ENCODE measurements around the gene DUOXA1. TPM values are rescaled to one million over a fixed set of nuclear protein-coding genes. Genes with fewer than 3 reads are reported as not detected.

DUOXA1 gene
- total RNA-seq, 2 donors from 2014 or later, result 17.6 to 38.8 TPM

DNA sequence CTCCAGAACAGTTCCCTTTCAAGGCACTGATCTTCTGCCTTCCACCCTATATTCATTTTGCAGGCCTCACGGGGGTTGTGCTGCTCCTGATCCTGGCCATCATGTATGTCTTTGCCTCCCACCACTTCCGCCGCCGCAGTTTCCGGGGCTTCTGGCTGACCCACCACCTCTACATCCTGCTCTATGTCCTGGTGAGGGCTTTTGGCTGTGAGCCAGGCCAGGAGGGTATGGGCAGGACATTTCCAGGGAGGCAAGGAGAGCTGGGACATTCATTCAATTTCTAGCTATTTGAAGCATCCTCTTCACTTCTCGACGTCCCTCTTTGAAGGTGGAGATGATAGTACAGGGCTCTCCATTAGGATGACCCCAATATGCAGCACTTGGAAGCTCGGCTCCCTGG lies 26.1 kb upstream of the DUOXA1 start:
- Histone ChIP-seq H3K4me3 (no peak overlapping the region), H3K36me3 (no peaks in the 10 kb centered on the region), H3K9me3 (no peaks in the 10 kb centered on the region), H3K27me3 (replicated peaks; ENCODE audit: insufficient read depth) (no peaks in the 10 kb centered on the region), H3K27ac (no peak overlapping the region), H3K4me1 (replicated peaks) (no peaks in the 10 kb centered on the region)
- intact Hi-C loops (cut with DNase I), result no loop called here
- TF ChIP-seq, protein P1, sequence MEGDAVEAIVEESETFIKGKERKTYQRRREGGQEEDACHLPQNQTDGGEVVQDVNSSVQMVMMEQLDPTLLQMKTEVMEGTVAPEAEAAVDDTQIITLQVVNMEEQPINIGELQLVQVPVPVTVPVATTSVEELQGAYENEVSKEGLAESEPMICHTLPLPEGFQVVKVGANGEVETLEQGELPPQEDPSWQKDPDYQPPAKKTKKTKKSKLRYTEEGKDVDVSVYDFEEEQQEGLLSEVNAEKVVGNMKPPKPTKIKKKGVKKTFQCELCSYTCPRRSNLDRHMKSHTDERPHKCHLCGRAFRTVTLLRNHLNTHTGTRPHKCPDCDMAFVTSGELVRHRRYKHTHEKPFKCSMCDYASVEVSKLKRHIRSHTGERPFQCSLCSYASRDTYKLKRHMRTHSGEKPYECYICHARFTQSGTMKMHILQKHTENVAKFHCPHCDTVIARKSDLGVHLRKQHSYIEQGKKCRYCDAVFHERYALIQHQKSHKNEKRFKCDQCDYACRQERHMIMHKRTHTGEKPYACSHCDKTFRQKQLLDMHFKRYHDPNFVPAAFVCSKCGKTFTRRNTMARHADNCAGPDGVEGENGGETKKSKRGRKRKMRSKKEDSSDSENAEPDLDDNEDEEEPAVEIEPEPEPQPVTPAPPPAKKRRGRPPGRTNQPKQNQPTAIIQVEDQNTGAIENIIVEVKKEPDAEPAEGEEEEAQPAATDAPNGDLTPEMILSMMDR (IDR thresholded peaks at IDR 0.05), result no peak
- TF ChIP-seq POLR2AphosphoS5 (IDR thresholded peaks at IDR 0.05) (no peak), POLR2A (IDR thresholded peaks at IDR 0.05) (no peak)
- no peak for DNase-seq (ENCODE audit: low spot score)
- WGBS, result 90% methylated on average over 8 of the region's 8 CpGs

DNA sequence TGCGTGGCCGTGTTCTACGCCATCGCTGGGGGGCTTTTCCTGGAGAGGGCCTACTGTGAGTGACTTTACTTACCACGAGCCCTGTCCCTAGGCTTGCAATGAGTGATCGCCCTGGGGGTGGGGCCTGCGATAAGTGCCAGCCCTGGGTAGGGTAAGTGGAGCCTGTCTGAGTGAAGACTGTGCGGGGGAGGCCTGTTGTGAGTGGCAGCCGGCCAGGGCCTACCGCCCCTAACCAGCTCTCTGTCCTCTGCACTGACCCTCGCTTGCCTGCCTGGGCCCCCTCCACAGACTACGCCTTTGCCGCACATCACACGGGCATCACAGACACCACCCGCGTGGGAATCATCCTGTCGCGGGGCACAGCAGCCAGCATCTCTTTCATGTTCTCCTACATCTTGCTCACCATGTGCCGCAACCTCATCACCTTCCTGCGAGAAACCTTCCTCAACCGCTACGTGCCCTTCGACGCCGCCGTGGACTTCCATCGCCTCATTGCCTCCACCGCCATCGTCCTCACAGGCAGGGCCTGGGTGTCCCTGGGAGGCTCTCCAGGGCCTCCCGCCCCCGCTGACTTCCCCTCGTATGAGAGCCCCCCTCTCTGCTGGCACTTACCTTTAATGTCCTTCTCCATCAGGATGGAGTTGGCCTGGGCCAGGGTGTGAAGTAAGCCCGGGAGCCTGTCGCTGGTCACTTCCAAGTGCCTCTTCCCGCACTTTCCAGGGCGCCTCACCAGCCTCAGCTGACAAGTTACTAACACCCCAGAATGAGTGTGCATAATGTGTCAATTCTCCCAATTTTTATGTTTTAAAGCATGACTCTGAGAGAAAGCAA lies 22.5 kb upstream of the DUOXA1 start:
- Histone ChIP-seq H3K4me3 (no peak overlapping the region), H3K9me3 (no peaks in the 10 kb centered on the region), H3K4me1 (replicated peaks) (no peaks in the 10 kb centered on the region), H3K36me3 (no peaks in the 10 kb centered on the region), H3K27me3 (replicated peaks; ENCODE audit: insufficient read depth) (no peaks in the 10 kb centered on the region), H3K27ac (no peak overlapping the region)
- intact Hi-C loops (cut with DNase I), result no loop called here
- TF ChIP-seq, protein P1 (IDR thresholded peaks at IDR 0.05), result no peak
- TF ChIP-seq POLR2A (IDR thresholded peaks at IDR 0.05), result no peak
- TF ChIP-seq POLR2AphosphoS5 (IDR thresholded peaks at IDR 0.05), result no peak
- 93% methylated on average over 36 of the region's 36 CpGs for WGBS
- no peak for DNase-seq (ENCODE audit: low spot score)

DNA sequence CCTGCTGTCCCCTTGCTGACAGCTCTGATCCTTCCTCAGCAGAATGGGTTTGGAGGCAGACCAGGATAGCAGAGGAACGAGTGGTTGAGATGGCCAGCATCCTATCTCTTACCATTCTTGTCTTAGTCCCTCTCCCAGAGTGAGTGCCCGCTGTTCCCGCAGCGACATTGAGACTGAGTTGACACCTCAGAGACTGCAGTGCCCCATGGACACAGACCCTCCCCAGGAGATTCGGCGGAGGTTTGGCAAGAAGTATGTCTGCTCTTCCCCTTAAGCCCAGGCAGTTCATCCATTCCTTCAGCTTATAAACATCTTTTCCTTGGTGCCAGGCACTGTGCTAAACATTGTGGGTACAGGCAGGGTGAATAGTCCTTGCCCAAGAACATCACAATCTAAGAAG lies 21.3 kb upstream of the DUOXA1 start:
- H3K4me3 ChIP-seq, result no peak overlapping the region
- H3K36me3 ChIP-seq, result no peaks in the 10 kb centered on the region
- DNase-seq (ENCODE audit: low spot score), result no peak
- H3K27me3 ChIP-seq (replicated peaks; ENCODE audit: insufficient read depth), result no peaks in the 10 kb centered on the region
- H3K27ac ChIP-seq, result no peak overlapping the region
- WGBS, result 94% methylated on average over 6 of the region's 6 CpGs
- no peaks in the 10 kb centered on the region for H3K4me1 ChIP-seq (replicated peaks)
- TF ChIP-seq POLR2A (IDR thresholded peaks at IDR 0.05) (no peak), POLR2AphosphoS5 (IDR thresholded peaks at IDR 0.05) (no peak)
- TF ChIP-seq, protein P1 (IDR thresholded peaks at IDR 0.05), result no peak
- no peaks in the 10 kb centered on the region for H3K9me3 ChIP-seq
- intact Hi-C loops (cut with DNase I), result no loop called here

DNA sequence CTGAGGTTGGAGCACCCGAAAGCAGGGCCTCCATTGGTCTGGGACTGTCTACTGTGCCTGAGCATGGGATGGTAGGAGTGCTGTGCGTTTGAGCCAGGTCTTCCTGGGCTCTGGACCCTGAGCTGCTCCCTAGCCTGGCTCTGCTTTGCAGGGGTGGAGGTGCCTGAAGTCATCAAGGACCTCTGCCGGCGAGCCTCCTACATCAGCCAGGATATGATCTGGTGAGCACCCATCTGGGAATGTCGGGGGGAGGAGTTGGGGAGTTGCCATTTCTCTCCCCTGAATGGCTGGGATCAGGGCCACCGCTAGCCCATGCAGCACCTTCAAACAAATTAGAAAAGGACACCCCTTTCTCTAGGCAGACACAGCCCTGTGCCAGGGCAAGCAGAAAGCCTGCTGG lies 20.8 kb upstream of the DUOXA1 start:
- intact Hi-C loops (cut with DNase I), result no loop called here
- no peaks in the 10 kb centered on the region for H3K27me3 ChIP-seq (replicated peaks; ENCODE audit: insufficient read depth)
- no peaks in the 10 kb centered on the region for H3K4me1 ChIP-seq (replicated peaks)
- no peak overlapping the region for H3K4me3 ChIP-seq
- TF ChIP-seq POLR2AphosphoS5 (IDR thresholded peaks at IDR 0.05) (no peak), POLR2A (IDR thresholded peaks at IDR 0.05) (no peak)
- TF ChIP-seq, protein P1 (IDR thresholded peaks at IDR 0.05), result no peak
- H3K27ac ChIP-seq, result no peak overlapping the region
- H3K36me3 ChIP-seq, result no peaks in the 10 kb centered on the region
- H3K9me3 ChIP-seq, result no peaks in the 10 kb centered on the region
- DNase-seq (ENCODE audit: low spot score), result no peak
- 80% methylated on average over 6 of the region's 6 CpGs for WGBS

DNA sequence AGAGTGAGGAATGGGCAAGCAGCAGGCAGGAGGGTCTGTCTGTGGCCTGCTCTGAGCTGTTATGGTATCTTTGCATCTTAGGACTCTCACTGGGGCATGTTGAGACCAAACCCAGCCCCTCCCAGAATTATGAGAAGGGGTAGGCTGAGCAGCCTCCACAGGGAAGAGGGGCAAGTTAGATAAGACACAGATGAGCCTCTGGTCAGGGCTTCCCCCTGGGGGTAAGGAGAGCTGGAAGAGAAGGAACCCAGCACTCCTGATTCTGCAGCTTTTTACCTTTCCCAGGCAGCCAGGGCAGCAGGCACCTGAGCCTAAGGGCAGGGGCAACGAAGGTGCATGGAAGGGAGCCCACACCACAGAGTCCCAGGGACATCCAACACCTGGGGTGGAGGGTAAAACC lies 19.4 kb upstream of the DUOXA1 start:
- TF ChIP-seq, protein P1 (IDR thresholded peaks at IDR 0.05), result no peak
- no peak for TF ChIP-seq POLR2AphosphoS5 (IDR thresholded peaks at IDR 0.05)
- TF ChIP-seq POLR2A (IDR thresholded peaks at IDR 0.05), result no peak
- Histone ChIP-seq H3K36me3 (no peaks in the 10 kb centered on the region), H3K27me3 (replicated peaks; ENCODE audit: insufficient read depth) (no peaks in the 10 kb centered on the region), H3K4me1 (replicated peaks) (no peaks in the 10 kb centered on the region), H3K9me3 (no peaks in the 10 kb centered on the region), H3K4me3 (no peak overlapping the region), H3K27ac (no peak overlapping the region)
- no peak for DNase-seq (ENCODE audit: low spot score)
- 58% methylated on average over 1 of the region's 1 CpG for WGBS
- intact Hi-C loops (cut with DNase I), result no loop called here

Measured in prostate gland (tissue), 2 donors.